Fibroblast of skin of back (primary cell): ENCODE measurements around the gene RUNX2.

Source experiments
- DNase-seq: peaks from one replicate; pipeline ENCODE4 v3.0.0-alpha.2; 2013

RUNX2 gene

GRCh38 chr6:45415788-45416518 lies 87.8 kb downstream of the RUNX2 start:
- DNase-seq = no peak

- DNase-seq = no peak
Measured at GRCh38 chr6:45416700-45417099, 88.6 kb downstream of the RUNX2 start.

GRCh38 chr6:45417436-45417835 lies 89.3 kb downstream of the RUNX2 start:
- no peak for DNase-seq

- peak; percentile 52 for DNase-seq
Measured at GRCh38 chr6:45419571-45420082, 91.5 kb downstream of the RUNX2 start.

- peak; percentile 39 for DNase-seq
Measured at GRCh38 chr6:45420083-45420908, 92.2 kb downstream of the RUNX2 start.

GRCh38 chr6:45420909-45421708 lies 93.0 kb downstream of the RUNX2 start:
- DNase-seq = no peak

- DNase-seq = peak; percentile 74
Measured at GRCh38 chr6:45421709-45422502, 93.8 kb downstream of the RUNX2 start.

GRCh38 chr6:45422503-45423110 lies 94.5 kb downstream of the RUNX2 start:
- DNase-seq = peak; percentile 67

- DNase-seq = peak; percentile 45
Measured at GRCh38 chr6:45423111-45423823, 95.1 kb downstream of the RUNX2 start.

GRCh38 chr6:45423824-45424450 lies 95.8 kb downstream of the RUNX2 start:
- DNase-seq = peak; percentile 19

- DNase-seq = no peak
Measured at GRCh38 chr6:45424451-45424861, 96.3 kb downstream of the RUNX2 start.

GRCh38 chr6:45426251-45426650 lies 98.1 kb downstream of the RUNX2 start:
- DNase-seq = no peak

GRCh38 chr6:45427726-45428125 lies 99.6 kb downstream of the RUNX2 start:
- no peak for DNase-seq

- DNase-seq = no peak
Measured at GRCh38 chr6:45428727-45429126, 100.6 kb downstream of the RUNX2 start.

GRCh38 chr6:45430590-45431202 lies 102.6 kb downstream of the RUNX2 start:
- DNase-seq = no peak

- no peak for DNase-seq
Measured at GRCh38 chr6:45431317-45432065, 103.4 kb downstream of the RUNX2 start.

- peak; percentile 69 for DNase-seq
Measured at GRCh38 chr6:45432977-45433376, 104.8 kb downstream of the RUNX2 start.

- DNase-seq = no peak
Measured at GRCh38 chr6:45433533-45434380, 105.6 kb downstream of the RUNX2 start.
